Uterus (tissue), 4 donors: ENCODE measurements around the gene TGFB1I1. TPM values are rescaled to one million over a fixed set of nuclear protein-coding genes. Genes with fewer than 3 reads are reported as not detected.

Experiments
- DNase-seq, 2 donors: peaks; one replicate each; pipeline ENCODE4 v3.0.0-alpha.2; 2019 to 2020
- H3K27ac ChIP-seq, 2 donors: fragments of 200-600 bp; sonication (generic); 1 replicate in 1 of 2; 2 replicates in 1 of 2; pipeline ENCODE4 v1.5.1; 2016 to 2018
- H3K27me3 ChIP-seq, 2 donors: fragments of 200-600 bp; sonication (generic); one replicate each; pipeline ENCODE4 v1.5.1; 2018 to 2019; ENCODE audit warnings: control low read depth in 1 of 2
- H3K36me3 ChIP-seq, 2 donors: fragments of 200-600 bp; sonication (generic); one replicate each; pipeline ENCODE4 v1.5.1; 2019; ENCODE audit warnings: control low read depth in 1 of 2
- H3K4me1 ChIP-seq, 2 donors: fragments of 200-600 bp; sonication (generic); one replicate each; pipeline ENCODE4 v1.5.1; 2018 to 2019; ENCODE audit warnings: control low read depth in 1 of 2
- H3K4me3 ChIP-seq, 2 donors: fragments of 200-600 bp; sonication (generic); 1 replicate in 1 of 2; 2 replicates in 1 of 2; pipeline ENCODE4 v1.5.1; 2018 to 2019; ENCODE audit warnings: mild to moderate bottlenecking in 1 of 2
- H3K9me3 ChIP-seq, 2 donors: fragments of 200-600 bp; sonication (generic); one replicate each; pipeline ENCODE4 v1.5.1; 2019; ENCODE audit warnings: control low read depth in 1 of 2
- CTCF ChIP-seq, 4 experiments: fragments of 200-600 bp in 2 of 4; fragments of 450-650 bp in 2 of 4; sonication (generic) in 2 of 4; IDR thresholded peaks; one replicate each; pipeline ENCODE4 v1.5.1; 2016 to 2019; ENCODE audit warnings: antibody characterized with exemption in 4 of 4, mild to moderate bottlenecking in 2 of 4, moderate library complexity in 1 of 4
- POLR2A ChIP-seq, 2 donors: fragments of 450-650 bp; IDR thresholded peaks; one replicate each; pipeline ENCODE4 v1.6.1; 2016; ENCODE audit warnings: antibody characterized with exemption in 2 of 2, mild to moderate bottlenecking in 1 of 2, moderate library complexity in 1 of 2
- intact Hi-C: fragments of 100-400 bp; cut with DNase I; formaldehyde crosslinking; loops from one replicate; pipeline ENCODE4 v1.15.1; 2023; ENCODE audit warnings: low total_unique reads
- total RNA-seq, 4 donors: library from RNA; depleted of rRNA in 3 of 4; stranded (reverse); fragments of >200 nt in 3 of 4; gene quantifications; one replicate each; pipeline versions ENCODE4 v1.1.0 to v1.2.4, GENCODE V29; 2014 to 2023
- donor health status: DM: yes; HTN: yes; CAD: no.

The TGFB1I1 gene
- total RNA-seq, 4 donors from 2014 or later = 61.1 to 336 (median 107) TPM

- Histone ChIP-seq H3K36me3 (no peaks in the 10 kb centered on the region), H3K27me3 (no peaks in the 10 kb centered on the region), H3K4me3 (no peak overlapping the region), H3K9me3 (no peaks in the 10 kb centered on the region), H3K4me1 (peaks cover under 1 to 3% of the 10 kb centered on the region in 2 donors), H3K27ac (no peak overlapping the region)
- TF ChIP-seq POLR2A (IDR thresholded peaks at IDR 0.05) = no peak
- TF ChIP-seq CTCF (IDR thresholded peaks at IDR 0.05) = no peak
- DNase-seq = no peak
- intact Hi-C loops = no loop called here
These were observed 6.1 kb upstream of the TGFB1I1 start for GRCh38 chr16:31465788-31466370.

GRCh38 chr16:31466381-31466841, 5.5 kb upstream of the TGFB1I1 start:
- H3K27ac ChIP-seq = no peak overlapping the region
- intact Hi-C loops = no loop called here
- TF ChIP-seq POLR2A (IDR thresholded peaks at IDR 0.05) (no peak), CTCF (IDR thresholded peaks at IDR 0.05) (no peak)
- H3K4me3 ChIP-seq = no peak overlapping the region
- H3K4me1 ChIP-seq = peaks cover 6 to 7% of the 10 kb centered on the region in 2 donors
- H3K36me3 ChIP-seq = no peaks in the 10 kb centered on the region
- H3K9me3 ChIP-seq = no peaks in the 10 kb centered on the region
- DNase-seq = no peak
- no peaks in the 10 kb centered on the region for H3K27me3 ChIP-seq

- Histone ChIP-seq H3K4me1 (peaks cover 6 to 7% of the 10 kb centered on the region in 2 donors), H3K9me3 (no peaks in the 10 kb centered on the region), H3K36me3 (no peaks in the 10 kb centered on the region), H3K27ac (no peak overlapping the region), H3K27me3 (no peaks in the 10 kb centered on the region), H3K4me3 (no peak overlapping the region)
- no peak for TF ChIP-seq CTCF (IDR thresholded peaks at IDR 0.05)
- TF ChIP-seq POLR2A (IDR thresholded peaks at IDR 0.05) = no peak
- no peak for DNase-seq
- intact Hi-C loops = no loop called here
These were observed 4.7 kb upstream of the TGFB1I1 start for GRCh38 chr16:31467151-31467773.

- intact Hi-C loops = no loop called here
- peaks cover 6 to 7% of the 10 kb centered on the region in 2 donors for H3K4me1 ChIP-seq
- no peaks in the 10 kb centered on the region for H3K36me3 ChIP-seq
- no peak for TF ChIP-seq POLR2A (IDR thresholded peaks at IDR 0.05)
- TF ChIP-seq CTCF (IDR thresholded peaks at IDR 0.05) = no peak
- H3K27ac ChIP-seq = no peak overlapping the region
- no peak for DNase-seq
- no peaks in the 10 kb centered on the region for H3K27me3 ChIP-seq
- H3K4me3 ChIP-seq = no peak overlapping the region
- H3K9me3 ChIP-seq = no peaks in the 10 kb centered on the region
These were observed 4.1 kb upstream of the TGFB1I1 start for GRCh38 chr16:31467858-31468257.

GRCh38 chr16:31470615-31471014, 1.3 kb upstream of the TGFB1I1 start:
- TF ChIP-seq POLR2A (IDR thresholded peaks at IDR 0.05) (no peak), CTCF (IDR thresholded peaks at IDR 0.05) (no peak)

More at GRCh38 chr16:31470615-31471014, 1.3 kb upstream of the TGFB1I1 start:
- no peaks in the 10 kb centered on the region for H3K9me3 ChIP-seq
- intact Hi-C loops = no loop called here
- no peak for DNase-seq
- peaks cover 7 to 18% of the 10 kb centered on the region in 2 donors for H3K4me1 ChIP-seq
- no peaks in the 10 kb centered on the region for H3K27me3 ChIP-seq
- peak overlapping the region; percentile 99 to 100 for H3K27ac ChIP-seq
- no peak overlapping the region for H3K4me3 ChIP-seq
- H3K36me3 ChIP-seq = no peaks in the 10 kb centered on the region
